HTR-8/SVneo (cell line): ENCODE measurements around the gene CTBP2.

ENCODE experiments used
- DNase-seq: peaks from one replicate; pipeline ENCODE4 v3.0.0; 2011; ENCODE audit warnings: low spot score, mixed read lengths; ENCODE audit not compliant: insufficient read length
- FAIRE-seq: peaks from 2 replicates; lab custom pipeline; 2011; peaks lifted over from hg19 to GRCh38; lab: Jason Lieb, UNC

The CTBP2 gene

DNA sequence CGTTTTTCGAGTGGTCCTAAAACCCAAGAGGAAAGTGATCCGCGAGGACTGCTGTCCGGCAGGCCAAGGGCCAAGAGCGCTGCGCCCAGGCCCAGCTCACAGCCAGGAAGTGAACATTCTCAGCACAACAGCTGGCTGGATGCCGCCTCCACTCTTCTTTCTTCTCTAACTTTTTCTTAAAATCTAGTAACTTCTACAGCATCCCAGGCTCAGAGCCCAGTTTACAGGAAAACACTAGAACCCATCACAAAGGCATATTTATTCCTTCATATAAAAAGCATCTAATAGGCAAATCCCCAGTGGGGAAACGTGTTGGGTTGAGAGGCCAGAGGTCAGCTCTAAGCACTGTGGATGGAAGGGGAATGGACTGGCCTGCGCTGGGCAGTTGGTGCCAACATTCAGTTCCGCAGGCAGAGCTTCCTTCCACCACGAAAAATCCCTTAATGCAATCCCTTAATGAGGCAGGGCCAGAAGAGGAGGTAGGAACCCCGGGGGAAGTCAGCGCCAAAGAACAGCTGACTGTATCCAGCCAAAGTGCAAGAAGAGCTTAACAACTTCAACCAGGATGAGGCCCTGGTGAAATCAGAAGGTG lies 143.7 kb downstream of the CTBP2 start:
- DNase-seq (no peak), FAIRE-seq (no peak)

DNA sequence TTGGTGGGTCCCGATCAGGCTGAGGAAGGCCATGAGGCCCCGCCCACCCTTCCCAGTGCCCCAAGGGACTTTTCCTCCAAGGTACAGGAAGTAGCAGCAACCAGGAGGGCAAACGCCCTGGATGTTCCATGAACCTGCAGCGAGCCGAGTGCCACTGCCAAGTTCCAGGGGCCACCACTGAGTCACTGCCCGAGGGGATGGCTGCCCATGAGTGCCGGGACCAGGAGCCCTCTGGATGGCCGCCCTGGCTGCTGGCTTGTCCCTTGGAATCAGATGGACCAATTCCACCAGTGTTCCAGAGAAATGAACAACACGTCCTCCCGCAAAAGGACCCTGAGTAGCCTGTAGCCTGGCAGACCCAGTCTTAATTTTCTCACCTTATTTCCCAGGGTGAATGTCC lies 144.2 kb downstream of the CTBP2 start:
- no peak for DNase-seq
- no peak for FAIRE-seq

DNA sequence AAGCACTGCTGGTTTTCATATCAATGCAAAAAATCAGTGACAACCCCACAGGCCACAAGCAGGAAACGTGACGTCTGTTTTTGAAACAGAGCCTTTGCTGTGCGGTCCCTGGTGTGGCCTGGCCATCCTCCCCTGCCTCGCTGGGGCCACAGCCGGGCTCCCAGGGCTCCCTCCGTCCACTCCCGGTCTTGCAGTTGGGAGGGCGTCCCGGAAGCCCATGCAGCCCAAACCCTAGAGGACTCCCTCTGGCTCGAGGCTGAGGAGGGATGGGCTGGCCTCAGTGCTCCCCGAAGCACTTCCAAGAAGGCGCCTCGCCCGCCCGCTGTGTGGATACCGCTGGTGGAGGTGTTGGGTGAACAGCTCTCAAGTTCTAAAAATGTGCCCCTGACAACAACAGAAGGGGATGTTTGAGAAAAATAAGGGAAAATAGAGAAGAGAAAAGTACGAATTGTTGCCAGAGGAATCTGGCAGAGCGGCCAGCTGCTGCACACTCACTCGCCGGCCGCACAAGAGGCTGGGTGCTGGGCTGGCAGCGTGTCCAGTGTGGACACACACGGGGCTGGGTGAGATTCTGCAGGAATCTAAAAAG lies 144.9 kb downstream of the CTBP2 start:
- DNase-seq = no peak
- no peak for FAIRE-seq

DNA sequence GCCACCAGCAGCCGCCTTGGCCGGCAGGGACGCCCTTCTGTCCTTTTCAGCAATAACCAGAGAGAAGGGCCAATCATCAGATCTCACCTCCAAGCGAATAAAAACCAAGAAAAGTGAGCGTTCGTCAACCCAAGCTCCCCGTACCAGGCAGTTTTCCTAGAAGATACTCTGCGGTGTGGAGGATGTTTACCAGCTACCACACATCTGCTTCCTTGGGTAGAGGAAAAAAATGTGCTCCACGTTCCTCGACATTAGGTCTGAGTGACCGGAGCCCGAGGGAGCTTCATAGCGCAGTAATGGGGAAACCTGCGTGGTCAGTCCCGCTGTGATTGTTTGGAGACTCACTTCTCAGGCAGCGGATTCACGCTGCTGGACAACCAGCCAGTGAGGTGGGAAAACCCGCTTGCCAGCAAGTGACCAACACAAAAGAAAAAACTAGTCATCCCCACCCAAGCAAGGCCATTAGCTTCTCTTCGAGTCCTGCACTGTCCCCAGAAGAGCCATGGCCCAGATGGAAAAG lies 145.5 kb downstream of the CTBP2 start:
- no peak for DNase-seq
- no peak for FAIRE-seq

- DNase-seq = no peak
These were observed 146.1 kb downstream of the CTBP2 start for GRCh38 chr10:125014086-125014830.

GRCh38 chr10:125013529-125013872 lies 146.9 kb downstream of the CTBP2 start:
- FAIRE-seq = no peak
- no peak for DNase-seq

More at GRCh38 chr10:125014086-125014830, 146.1 kb downstream of the CTBP2 start:
- FAIRE-seq = no peak

- no peak for DNase-seq
- no peak for FAIRE-seq
These were observed 147.4 kb downstream of the CTBP2 start for GRCh38 chr10:125012851-125013528.

GRCh38 chr10:125011926-125012705 lies 148.2 kb downstream of the CTBP2 start:
- FAIRE-seq (no peak), DNase-seq (no peak)

DNA sequence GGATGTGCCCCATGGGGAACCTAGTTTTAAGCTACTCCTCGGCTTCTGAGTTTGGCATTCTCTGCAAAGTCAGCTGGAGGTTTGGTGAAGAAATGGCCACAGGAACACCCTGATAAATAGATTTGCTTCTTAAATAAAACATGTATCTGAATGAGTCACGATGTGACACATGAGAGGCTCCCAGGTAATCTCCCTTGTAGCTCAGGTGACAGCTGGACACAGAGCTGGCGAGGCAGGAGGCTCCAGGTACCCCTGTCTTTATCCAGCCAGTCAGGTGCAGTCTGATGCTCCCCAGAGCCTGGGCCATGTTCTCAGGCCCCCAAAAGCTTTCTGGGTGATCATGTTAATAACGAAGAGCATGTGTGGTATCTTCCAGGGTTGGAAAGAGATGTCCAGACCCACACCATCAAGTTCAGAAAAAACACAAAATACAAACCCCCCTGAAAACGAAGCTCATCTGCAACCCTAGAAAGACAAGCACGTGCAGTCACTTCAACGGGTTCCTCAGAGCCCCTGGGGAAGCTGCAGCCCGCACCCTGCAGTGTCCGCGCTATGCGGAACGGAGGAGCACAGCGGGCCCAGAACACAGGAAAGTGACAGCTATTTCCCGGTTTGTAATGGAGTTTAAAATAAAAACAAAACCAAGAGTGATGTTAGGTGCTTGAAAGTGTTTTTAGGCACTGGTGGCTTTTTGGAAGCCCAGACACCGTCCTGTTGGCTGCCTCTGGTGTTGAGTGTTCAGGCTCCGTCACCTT lies 149.0 kb downstream of the CTBP2 start:
- DNase-seq (no peak), FAIRE-seq (no peak)

DNA sequence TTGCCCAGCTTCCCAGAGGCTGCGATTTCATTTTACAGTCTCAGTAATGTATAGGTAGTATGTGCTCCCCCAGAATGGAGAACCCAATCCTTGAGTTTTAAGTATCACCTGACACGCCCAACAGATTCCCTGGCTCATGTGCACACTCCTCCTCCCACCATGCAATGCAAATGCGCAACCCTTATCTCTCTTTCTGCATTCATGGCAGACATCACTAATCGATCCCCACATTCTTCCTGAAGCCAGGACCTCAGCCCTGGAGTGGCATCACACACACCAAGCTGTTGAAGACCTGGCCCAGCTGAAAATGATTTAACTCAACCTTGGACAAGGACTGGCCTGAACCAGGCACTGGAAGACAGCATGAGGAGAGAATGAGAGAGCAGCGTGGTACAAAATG lies 150.0 kb downstream of the CTBP2 start:
- DNase-seq (no peak), FAIRE-seq (no peak)

- DNase-seq (no peak), FAIRE-seq (no peak)
These were observed 150.7 kb downstream of the CTBP2 start for GRCh38 chr10:125009661-125010161.

- no peak for FAIRE-seq
These were observed 151.4 kb downstream of the CTBP2 start for GRCh38 chr10:125008689-125009638.

DNA sequence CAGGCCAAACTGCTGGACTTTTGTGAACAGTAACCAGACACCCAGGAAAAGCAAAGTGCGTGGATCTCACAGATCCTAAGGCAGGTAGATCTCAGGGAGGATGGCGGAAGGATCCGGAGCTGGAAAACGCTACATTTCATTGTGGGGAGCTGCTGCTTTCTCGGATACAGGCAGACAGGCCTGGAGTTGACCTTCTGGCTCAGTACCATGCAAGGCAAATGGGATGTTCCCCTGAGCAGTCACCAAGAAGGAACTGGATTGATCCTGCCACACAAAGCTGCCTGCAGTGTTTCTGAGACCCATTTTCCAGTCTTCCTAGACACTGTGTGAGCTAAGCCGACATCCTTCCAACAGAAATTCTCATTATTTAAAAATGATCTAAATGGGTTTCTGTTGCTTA lies 152.9 kb downstream of the CTBP2 start:
- no peak for FAIRE-seq
- no peak for DNase-seq

More at GRCh38 chr10:125008689-125009638, 151.4 kb downstream of the CTBP2 start:
- DNase-seq = no peak

GRCh38 chr10:125006921-125007426 lies 153.4 kb downstream of the CTBP2 start:
- DNase-seq (no peak), FAIRE-seq (no peak)

DNA sequence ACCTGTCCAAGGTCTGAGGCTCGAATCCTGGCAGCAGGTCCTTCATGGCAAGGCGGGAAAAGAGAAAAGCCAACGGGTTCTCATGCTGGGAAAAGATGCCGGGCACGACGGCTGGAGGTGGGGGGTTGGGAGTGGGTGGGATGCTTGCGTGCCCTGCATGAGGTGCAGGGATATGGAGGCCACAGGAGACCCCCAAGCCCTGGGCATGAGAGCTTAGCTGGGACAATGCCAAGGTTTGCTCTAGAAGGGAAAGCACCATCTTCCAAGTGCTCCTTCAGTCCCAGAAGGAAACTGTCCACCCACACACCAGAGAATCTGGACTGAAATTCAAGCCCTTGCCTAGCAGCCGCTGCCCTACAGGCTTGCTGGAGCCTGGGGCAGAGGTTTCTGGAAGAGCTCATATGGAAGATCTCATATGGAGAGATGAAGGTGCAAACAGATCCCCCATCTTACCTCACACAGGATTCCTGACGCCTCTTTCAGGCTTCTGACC lies 154.1 kb downstream of the CTBP2 start:
- no peak for FAIRE-seq
- no peak for DNase-seq

GRCh38 chr10:125005312-125006187 lies 154.8 kb downstream of the CTBP2 start:
- FAIRE-seq (no peak), DNase-seq (no peak)
